ENCODE measurements around the gene SLC8A3. TPM values are rescaled to one million over a fixed set of nuclear protein-coding genes. Genes with fewer than 3 reads are reported as not detected.

Gene SLC8A3
- total and polyA plus RNA-seq, 2 of the 13 experiments (the other 11 are each of a cell fraction or from before 2014, with no cell fraction given), result 0.01 to 0.02 TPM

GRCh38 chr14:70052990-70053389, 135.8 kb downstream of the SLC8A3 start (continued):
- TF ChIP-seq BORCS8-MEF2B (CRISPR knock-in tag; IDR thresholded peaks at IDR 0.05), result peak; percentile 63; the same call in 1 of the 2 replicates

- no peaks in the 10 kb centered on the region for H3K79me2 ChIP-seq (ENCODE audit: insufficient read depth, low read length)
- no peak for TF ChIP-seq GTF2F1 (IDR thresholded peaks at IDR 0.05; ENCODE audit: low read length)
- TF ChIP-seq RFX1 (IDR thresholded peaks at IDR 0.05), result 0 out of 2 replicates have a peak, but pooled peaks have one; percentile 16
- TF ChIP-seq ZNF75D (CRISPR knock-in tag; IDR thresholded peaks at IDR 0.05; ENCODE audit: borderline replicate concordance), result no peak
- peak; percentile 50; the same call in 1 of the 2 replicates for TF ChIP-seq ZNF12 (CRISPR knock-in tag; IDR thresholded peaks at IDR 0.05)
- FAIRE-seq (no peak), ATAC-seq (no peak), DNase-seq (ENCODE audit: low spot score) (no peak)
- no peaks in the 10 kb centered on the region for H3K27me3 ChIP-seq (ENCODE audit: control insufficient read depth in 1 of 2, insufficient read depth in 2 of 2, low read length in 2 of 2)
- POLR2A ChIA-PET, result no interaction called here
- intact Hi-C loops (cut with micrococcal nuclease; ENCODE audit: unreplicated experiment), result no loop called here
- no peaks in the 10 kb centered on the region for H3K36me3 ChIP-seq (replicated peaks in 1 of 2; ENCODE audit: control insufficient read depth in 1 of 2, insufficient read depth in 2 of 2, low read length in 2 of 2)
- no peaks in the 10 kb centered on the region for H4K20me1 ChIP-seq (ENCODE audit: insufficient read depth, low read length)
- H2AFZ ChIP-seq (ENCODE audit: low read length), result no peak overlapping the region
- no peak overlapping the region for H3K4me3 ChIP-seq (replicated peaks in 1 of 3; ENCODE audit: insufficient read depth in 1 of 3, low read depth in 2 of 3, low read length in 3 of 3)
- no TSS peak for BruUV-seq (replicated peaks)
- WGBS (ENCODE audit: low lambda C conversion rate), result 80% methylated on average over 4 of the region's 4 CpGs
- no peaks in the 10 kb centered on the region for H3K9me3 ChIP-seq (ENCODE audit: low read length)
- in situ Hi-C loops (cut with HindIII; ENCODE audit: extremely low pct_ligation_motif_present, low pct_unique_long_range_greater_than_20kb), result no loop called here
- CTCF ChIA-PET (ENCODE audit: low intra/inter-chr PET ratio, low total read pairs), result no interaction called here
- no peak overlapping the region for H3K9ac ChIP-seq (ENCODE audit: insufficient read depth, low read depth, low read length)
- H3K4me1 ChIP-seq (ENCODE audit: insufficient read depth, low read length), result peaks cover 72% of the 10 kb centered on the region
- H3K27ac ChIP-seq (ENCODE audit: extremely low read length, insufficient read depth, low read length), result no peak overlapping the region
- no peak overlapping the region for H3K4me2 ChIP-seq (ENCODE audit: low read depth, low read length)
Measured at GRCh38 chr14:70050136-70050535, 138.6 kb downstream of the SLC8A3 start.

- ChIA-PET CTCF (ENCODE audit: low intra/inter-chr PET ratio, low total read pairs) (no interaction called here), POLR2A (no interaction called here)
- Histone ChIP-seq H3K4me3 (replicated peaks in 1 of 3; ENCODE audit: insufficient read depth in 1 of 3, low read depth in 2 of 3, low read length in 3 of 3) (no peak overlapping the region), H3K27me3 (ENCODE audit: control insufficient read depth in 1 of 2, insufficient read depth in 2 of 2, low read length in 2 of 2) (no peaks in the 10 kb centered on the region), H3K9me3 (ENCODE audit: low read length) (no peaks in the 10 kb centered on the region), H3K4me1 (ENCODE audit: insufficient read depth, low read length) (peaks cover 74% of the 10 kb centered on the region), H3K9ac (ENCODE audit: insufficient read depth, low read depth, low read length) (no peak overlapping the region), H4K20me1 (ENCODE audit: insufficient read depth, low read length) (no peaks in the 10 kb centered on the region), H3K79me2 (ENCODE audit: insufficient read depth, low read length) (no peaks in the 10 kb centered on the region), H3K36me3 (replicated peaks in 1 of 2; ENCODE audit: control insufficient read depth in 1 of 2, insufficient read depth in 2 of 2, low read length in 2 of 2) (no peaks in the 10 kb centered on the region), H3K27ac (ENCODE audit: extremely low read length, insufficient read depth, low read length) (no peak overlapping the region), H3K4me2 (ENCODE audit: low read depth, low read length) (no peak overlapping the region), H2AFZ (ENCODE audit: low read length) (no peak overlapping the region)
- 59% methylated on average over 3 of the region's 3 CpGs for WGBS (ENCODE audit: low lambda C conversion rate)
- DNase-seq (ENCODE audit: low spot score) (no peak), ATAC-seq (no peak), FAIRE-seq (no peak)
- in situ Hi-C loops (cut with HindIII; ENCODE audit: extremely low pct_ligation_motif_present, low pct_unique_long_range_greater_than_20kb) (loop anchor here (5.0 kb wide), 1 partner anchor 268 kb away; no protein-coding TSS in a partner anchor), intact Hi-C loops (cut with micrococcal nuclease; ENCODE audit: unreplicated experiment) (loop anchor here (5.0 kb wide), 1 partner anchor 208 kb away; no protein-coding TSS in a partner anchor)
- BruUV-seq (replicated peaks), result no TSS peak
- no peak for TF ChIP-seq JARID2 (CRISPR knock-in tag; IDR thresholded peaks at IDR 0.05; ENCODE audit: insufficient replicate concordance)
- no peak for TF ChIP-seq ZNF775 (CRISPR knock-in tag; IDR thresholded peaks at IDR 0.05; ENCODE audit: borderline replicate concordance)
- no peak for TF ChIP-seq PRDM10 (CRISPR knock-in tag; IDR thresholded peaks at IDR 0.05; ENCODE audit: low read depth)
- TF ChIP-seq CBX5 (CRISPR knock-in tag; IDR thresholded peaks at IDR 0.05; ENCODE audit: borderline replicate concordance), result no peak
- no peak for TF ChIP-seq MXD1 (CRISPR knock-in tag; IDR thresholded peaks at IDR 0.05)
- no peak for TF ChIP-seq POLR2AphosphoS2 (IDR thresholded peaks at IDR 0.05; ENCODE audit: low read depth, low read length)
- TF ChIP-seq MXI1 (IDR thresholded peaks at IDR 0.05; ENCODE audit: borderline replicate concordance, low read depth, low read length), result no peak
- TF ChIP-seq ZNF138 (CRISPR knock-in tag; IDR thresholded peaks at IDR 0.05; ENCODE audit: low read depth), result no peak
- TF ChIP-seq ZNF558 (CRISPR knock-in tag; IDR thresholded peaks at IDR 0.05; ENCODE audit: borderline replicate concordance), result no peak
- TF ChIP-seq ZNF44 (CRISPR knock-in tag; IDR thresholded peaks at IDR 0.05), result no peak
Measured at GRCh38 chr14:70049605-70050004, 139.1 kb downstream of the SLC8A3 start.
